ENCODE data around the gene SYDE1. TPM values are rescaled to one million over a fixed set of nuclear protein-coding genes. Genes with fewer than 3 reads are reported as not detected.

Gene SYDE1
- total and polyA plus RNA-seq, 2 of the 4 experiments (the other 2 are of a cell fraction): 19.4 to 64.9 TPM

GRCh38 chr19:15138427-15138826 is 31.2 kb downstream of the SYDE1 start:
- ChIA-PET CTCF (interaction anchor here (0.6 to 1.4 kb wide), 2 partner anchors 13 to 47 kb away, joined by 3 to 4 read pairs; a partner anchor contains a TSS), POLR2A (ENCODE audit: unreplicated experiment) (interaction anchor here (0.7 kb wide), 1 partner anchor 81 kb away, joined by 6 read pairs; no protein-coding TSS in a partner anchor)
- H4K91ac ChIP-seq (ENCODE audit: insufficient read depth, low read depth, low read length): peak overlapping the region; percentile 92
- H2AK9ac ChIP-seq (replicated peaks; ENCODE audit: low read depth, low read length, poor library complexity): no peak overlapping the region
- peak overlapping the region; percentile 90 for H3K14ac ChIP-seq (replicated peaks; ENCODE audit: low read depth, low read length)
- TF ChIP-seq NFE2L2 (IDR thresholded peaks at IDR 0.05; ENCODE audit: low read depth, low read length): no peak
- TF ChIP-seq CTCF (conservative IDR thresholded peaks at IDR 0.05; ENCODE audit: low read depth, low read length): no peak
- peak; percentile 63; the same call in 1 of the 2 replicates for TF ChIP-seq FOS (IDR thresholded peaks at IDR 0.05; ENCODE audit: low read depth, low read length)
- H3K27me3 ChIP-seq (ENCODE audit: control insufficient read depth, insufficient read depth, low read length): no peaks in the 10 kb centered on the region
- in situ Hi-C loops (cut with MboI; ENCODE audit: low sequenced_read_pairs) (no loop called here), dilution Hi-C loops (cut with HindIII; ENCODE audit: low sequenced_read_pairs, unreplicated experiment) (no loop called here), intact Hi-C loops (cut with micrococcal nuclease) (no loop called here)
- peak overlapping the region; percentile 78 for H3K56ac ChIP-seq (ENCODE audit: extremely low read depth, insufficient read depth, low read length)
- H3K79me1 ChIP-seq (ENCODE audit: low read depth in 1 of 2, low read length in 2 of 2): no peaks in the 10 kb centered on the region
- ATAC-seq (ENCODE audit: low read depth) (peak; percentile 74), DNase-seq (peak; percentile 58)
- H3K4me2 ChIP-seq (ENCODE audit: low read depth, low read length): peak overlapping the region; percentile 19
- peak overlapping the region; percentile 96 for H2BK20ac ChIP-seq (ENCODE audit: low read depth, low read length)
- peak overlapping the region; percentile 91 for H2BK5ac ChIP-seq (ENCODE audit: low read depth, low read length, poor library complexity, severe bottlenecking)
- peak overlapping the region; percentile 95 for H3K18ac ChIP-seq (ENCODE audit: low read depth, low read length)
- H4K20me1 ChIP-seq (ENCODE audit: insufficient read depth, low read length): no peaks in the 10 kb centered on the region
- H3K9me1 ChIP-seq (ENCODE audit: insufficient read depth, low read length): 0 out of 2 replicates have a peak, but pooled peaks cover 2% of the 10 kb centered on the region
- no TSS peak for BruUV-seq (replicated peaks)
- peak overlapping the region; percentile 97 for H2BK120ac ChIP-seq (ENCODE audit: low read depth, low read length)
- H3K9ac ChIP-seq (ENCODE audit: low read depth, low read length): 0 out of 2 replicates have a peak overlapping the region, but pooled peaks have one; percentile 1
- H3K4ac ChIP-seq (ENCODE audit: low read depth, low read length): peak overlapping the region; percentile 94
- H3K4me1 ChIP-seq (ENCODE audit: control insufficient read depth, insufficient read depth, low read length): peaks cover 13% of the 10 kb centered on the region
- peak overlapping the region; percentile 98 for H3K27ac ChIP-seq (ENCODE audit: insufficient read depth, low read length)
- H3K36me3 ChIP-seq (ENCODE audit: control insufficient read depth, insufficient read depth, low read length): no peaks in the 10 kb centered on the region
- H4K5ac ChIP-seq (ENCODE audit: low read depth, low read length): peak overlapping the region; percentile 91
- H2AFZ ChIP-seq (replicated peaks; ENCODE audit: low read length, poor library complexity): peak overlapping the region; percentile 73
- peak overlapping the region; percentile 85; the same call in 1 of the 2 replicates for H3K23ac ChIP-seq (ENCODE audit: low read depth, low read length)
- H2AK5ac ChIP-seq (ENCODE audit: low read depth, low read length): peak overlapping the region; percentile 87
- peak overlapping the region; percentile 63 to 91 for H4K8ac ChIP-seq (ENCODE audit: low read depth in 2 of 2, low read length in 2 of 2)
- no CpG with 5 or more reads among the region's 1 CpG for WGBS, 2 experiments (ENCODE audit: extremely low coverage in 2 of 2, insufficient read length in 1 of 2)
- H3K9me3 ChIP-seq (ENCODE audit: control insufficient read depth, insufficient read depth, low read length): peaks cover 9% of the 10 kb centered on the region
- H3K4me3 ChIP-seq (ENCODE audit: insufficient read depth, low read depth, low read length): no peak overlapping the region
- H2BK15ac ChIP-seq (ENCODE audit: low read depth, low read length): peak overlapping the region; percentile 89; the same call in 2 of the 3 replicates

Data from IMR-90 (cell line).